GM12878 (cell line): ENCODE data around the gene C5. TPM values are rescaled to one million over a fixed set of nuclear protein-coding genes. Genes with fewer than 3 reads are reported as not detected.

Experiments
- ATF7 ChIP-seq: fragments of 450-650 bp; IDR thresholded peaks from 2 replicates; pipeline ENCODE4 v1.6.1; 2016; ENCODE audit warnings: low read depth, mild to moderate bottlenecking
- BACH1 ChIP-seq: fragments of 450-650 bp; IDR thresholded peaks from 2 replicates; pipeline ENCODE4 v1.6.1; 2017; ENCODE audit warnings: mild to moderate bottlenecking, borderline replicate concordance
- BMI1 ChIP-seq: fragments of 450-650 bp; IDR thresholded peaks from 2 replicates; pipeline ENCODE4 v1.6.1; 2016; ENCODE audit warnings: mild to moderate bottlenecking, moderate library complexity, borderline replicate concordance
- HDGF ChIP-seq: fragments of 450-650 bp; IDR thresholded peaks from 2 replicates; pipeline ENCODE4 v1.6.1; 2016; ENCODE audit warnings: antibody characterized with exemption
- IKZF2 ChIP-seq, 2 experiments: fragments of 450-650 bp; IDR thresholded peaks; 2 replicates each; pipeline ENCODE4 v1.6.1; 2017; ENCODE audit warnings: mild to moderate bottlenecking in 2 of 2, moderate library complexity in 2 of 2
- MXI1 ChIP-seq: fragments of 150-350 bp; IDR thresholded peaks from 2 replicates; pipeline ENCODE4 v1.6.1; 2011; ENCODE audit warnings: low read depth, mild to moderate bottlenecking, inconsistent platforms, low read length, improper control_type of control experiment
- NFYB ChIP-seq: IDR thresholded peaks from 2 replicates; pipeline ENCODE4 v1.6.1; 2011; ENCODE audit warnings: low read depth, mild to moderate bottlenecking, low read length, improper control_type of control experiment, moderate library complexity; ENCODE audit not compliant: insufficient read depth
- RAD51 ChIP-seq: fragments of 450-650 bp; IDR thresholded peaks from 2 replicates; pipeline ENCODE4 v1.6.1; 2016; ENCODE audit warnings: moderate library complexity, mild to moderate bottlenecking, inconsistent platforms
- ZBED1 ChIP-seq: IDR thresholded peaks from 2 replicates; pipeline ENCODE4 v1.6.1; 2016; ENCODE audit warnings: borderline replicate concordance
- ZBTB40 ChIP-seq: fragments of 450-650 bp; IDR thresholded peaks from 2 replicates; pipeline ENCODE4 v1.6.1; 2016; ENCODE audit warnings: mild to moderate bottlenecking, moderate library complexity, borderline replicate concordance
- polyA plus RNA-seq, 11 experiments: library from polyadenylated mRNA; depleted of rRNA in 4 of 11; unstranded in 6 of 11; stranded (reverse) in 5 of 11; fragments of >200 nt; fragmentation: Nextera tagmentation in 4 of 11; fragmentation: Illumina TruSeq in 1 of 11; extraction: Ambion mirVana in 4 of 11; extraction: Trizol in 1 of 11; gene quantifications; 1 replicate in 1 of 11; 2 replicates in 10 of 11; pipeline versions ENCODE4 v1.2.1 to v1.2.3, GENCODE V29; 2011 to 2016; ENCODE audit warnings: inconsistent platforms in 2 of 11, missing spikeins in 2 of 11, low read depth in 1 of 11
- total RNA-seq, 4 experiments: library from RNA; depleted of rRNA in 3 of 4; stranded (reverse); fragments of >200 nt in 3 of 4; fragmentation: Illumina TruSeq in 1 of 4; extraction: Trizol in 1 of 4; gene quantifications; 2 replicates each; pipeline versions ENCODE4 v1.2.1 to v1.2.3, GENCODE V29; 2013 to 2021

Gene C5
- total and polyA plus RNA-seq, 10 of the 15 experiments (the other 5 are each of a cell fraction or from before 2014, with no cell fraction given), result 0.39 to 2.2 (median 1.2) TPM

- TF ChIP-seq MXI1, result 0 out of 2 replicates have a peak, but pooled peaks have one; percentile 22
- TF ChIP-seq NFYB, result no peak
- no peak; a peak in 2 of 4 replicates for TF ChIP-seq IKZF2 (IDR thresholded peaks at IDR 0.05)
- TF ChIP-seq ATF7, result peak; percentile 81
- TF ChIP-seq ZBTB40, result no peak
- TF ChIP-seq RAD51, result no peak
- TF ChIP-seq BMI1, result no peak
- peak; percentile 60; the same call in 1 of the 2 replicates for TF ChIP-seq HDGF
- peak; percentile 89 for TF ChIP-seq ZBED1
- TF ChIP-seq BACH1, result peak; percentile 44
These were observed 124.3 kb downstream of the C5 start (continued) for GRCh38 chr9:120925535-120926396.
